Peyer's patch (tissue), 4 donors: ENCODE measurements around the gene PAQR6.

Experiments used
- CTCF ChIP-seq, 6 experiments: fragments of 450-650 bp in 4 of 6; fragments of 200-600 bp in 2 of 6; sonication (generic) in 1 of 6; IDR thresholded peaks; one replicate each; pipeline ENCODE4 v1.5.1; 2017 to 2019; ENCODE audit warnings: antibody characterized with exemption in 6 of 6, mild to moderate bottlenecking in 3 of 6, moderate library complexity in 1 of 6
- POLR2A ChIP-seq, 2 donors: fragments of 450-650 bp; IDR thresholded peaks; one replicate each; pipeline ENCODE4 v1.5.1; 2017; ENCODE audit warnings: antibody characterized with exemption in 2 of 2, mild to moderate bottlenecking in 2 of 2, moderate library complexity in 2 of 2

DNA sequence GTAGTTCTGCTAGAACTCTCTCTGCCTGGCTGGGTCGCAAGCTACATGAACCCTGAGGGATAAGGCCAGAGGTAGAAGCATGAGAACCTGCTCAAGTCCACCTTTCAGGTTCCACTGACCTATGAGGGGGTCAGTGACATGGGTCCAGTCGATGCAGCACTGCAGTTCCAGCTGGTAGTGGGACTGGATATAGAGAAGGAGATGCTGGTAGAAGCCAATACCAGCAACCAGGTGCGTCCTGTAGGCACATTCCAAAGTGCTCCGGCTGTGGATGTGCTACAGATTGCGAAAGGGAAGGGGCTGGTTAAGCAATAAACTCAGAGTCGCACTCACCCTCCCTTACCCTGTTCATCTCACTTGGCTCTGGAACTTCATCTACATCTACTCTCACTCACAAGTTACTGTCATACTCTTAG, 29.1 kb upstream of the PAQR6 start:
- TF ChIP-seq CTCF (IDR thresholded peaks at IDR 0.05) (no peak), POLR2A (IDR thresholded peaks at IDR 0.05) (no peak)
